DND-41 (cell line): ENCODE measurements around the gene AKAP13.

Experiments used
- ATAC-seq: fragments of 200-7000 bp; cut with Tn5 transposase; 3 replicates; pipeline ENCODE4 v1.9.1; 2021; ENCODE audit warnings: low read depth; ENCODE audit not compliant: insufficient read depth
- DNase-seq: peaks from one replicate; pipeline ENCODE4 v3.0.0-alpha.2; 2020
- H2AFZ ChIP-seq: 2 replicates; pipeline ENCODE4 v1.6.0; 2012; ENCODE audit warnings: low read depth, low read length
- H3K27ac ChIP-seq: 2 replicates; pipeline ENCODE4 v1.5.1; 2012; ENCODE audit warnings: low read length, inconsistent platforms
- H3K27me3 ChIP-seq: fragments of 200-600 bp; sonication (generic); 2 replicates; pipeline ENCODE4 v1.6.0; 2012; ENCODE audit warnings: low read length, mild to moderate bottlenecking, inconsistent platforms; ENCODE audit not compliant: insufficient read depth, poor library complexity
- H3K36me3 ChIP-seq: 2 replicates; pipeline ENCODE4 v1.5.1; 2012; ENCODE audit warnings: low read length, inconsistent platforms; ENCODE audit not compliant: insufficient read depth
- H3K4me1 ChIP-seq: 2 replicates; pipeline ENCODE4 v1.5.1; 2012; ENCODE audit warnings: mild to moderate bottlenecking, low read length; ENCODE audit not compliant: insufficient read depth
- H3K4me2 ChIP-seq: 2 replicates; pipeline ENCODE4 v1.6.0; 2012; ENCODE audit warnings: mild to moderate bottlenecking, moderate library complexity, low read length, inconsistent platforms; ENCODE audit not compliant: insufficient read depth
- H3K4me3 ChIP-seq, 2 experiments: fragments of 200-600 bp in 1 of 2; shearing (Covaris generic) in 1 of 2; 2 replicates each; pipeline ENCODE4 v1.5.1; 2012 to 2016; ENCODE audit warnings: inconsistent platforms in 2 of 2, low read length in 2 of 2, mild to moderate bottlenecking in 2 of 2, low read depth in 1 of 2, moderate library complexity in 1 of 2
- H3K79me2 ChIP-seq: 2 replicates; pipeline ENCODE4 v1.6.0; 2012; ENCODE audit warnings: low read length, inconsistent platforms; ENCODE audit not compliant: insufficient read depth
- H3K9ac ChIP-seq: 2 replicates; pipeline ENCODE4 v1.6.0; 2012; ENCODE audit warnings: low read depth, mild to moderate bottlenecking, inconsistent platforms, low read length, moderate library complexity
- H3K9me3 ChIP-seq: 2 replicates; pipeline ENCODE4 v1.5.1; 2012; ENCODE audit warnings: low read length, moderate library complexity, mild to moderate bottlenecking, inconsistent platforms; ENCODE audit not compliant: insufficient read depth, severe bottlenecking
- H4K20me1 ChIP-seq: 2 replicates; pipeline ENCODE4 v1.6.0; 2012; ENCODE audit warnings: low read length; ENCODE audit not compliant: insufficient read depth
- EZH2 ChIP-seq: IDR thresholded peaks from 3 replicates; pipeline ENCODE4 v1.6.1; 2012; ENCODE audit warnings: borderline replicate concordance, low read depth, mild to moderate bottlenecking, moderate library complexity, low read length, inconsistent platforms; ENCODE audit not compliant: severe bottlenecking
- TF ChIP-seq, protein P1 (sequence below): IDR thresholded peaks from 2 replicates; pipeline ENCODE4 v1.5.1; 2012; ENCODE audit warnings: borderline replicate concordance, low read length, moderate library complexity, mild to moderate bottlenecking; ENCODE audit not compliant: poor library complexity, severe bottlenecking; ENCODE audit errors: extremely low read depth

The AKAP13 gene

DNA sequence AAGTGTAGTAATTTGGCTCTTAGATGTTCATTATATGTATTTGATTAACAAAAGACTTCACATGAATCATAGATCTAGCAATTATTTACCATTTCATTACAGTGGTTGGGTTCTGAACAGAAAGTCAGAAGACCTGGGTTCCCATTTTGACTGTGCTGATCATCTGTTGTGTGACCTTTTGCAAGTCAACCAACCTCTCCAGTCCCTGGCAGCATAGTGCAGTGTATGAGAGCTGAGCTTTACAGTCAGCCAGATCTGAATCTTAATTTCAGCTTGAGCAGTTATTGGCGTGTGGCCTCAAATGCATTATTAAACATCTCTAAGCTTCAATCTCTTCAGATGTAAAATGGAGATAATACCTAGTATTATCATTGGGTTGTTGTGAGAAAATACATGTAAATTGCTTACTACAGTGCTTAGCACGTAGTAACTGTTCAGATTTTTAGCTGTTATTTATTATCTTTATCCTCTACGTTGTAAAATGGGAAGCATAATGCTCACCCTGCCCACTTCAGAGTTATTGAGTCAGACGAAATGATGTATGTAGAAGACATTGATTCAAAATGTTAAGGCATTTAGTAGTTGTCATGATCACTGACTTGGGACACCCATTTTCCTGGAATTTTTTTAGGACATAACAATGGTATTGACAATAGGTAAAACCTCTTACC is 310.3 kb downstream of the AKAP13 start:
- TF ChIP-seq EZH2, result no peak
- TF ChIP-seq, protein P1, sequence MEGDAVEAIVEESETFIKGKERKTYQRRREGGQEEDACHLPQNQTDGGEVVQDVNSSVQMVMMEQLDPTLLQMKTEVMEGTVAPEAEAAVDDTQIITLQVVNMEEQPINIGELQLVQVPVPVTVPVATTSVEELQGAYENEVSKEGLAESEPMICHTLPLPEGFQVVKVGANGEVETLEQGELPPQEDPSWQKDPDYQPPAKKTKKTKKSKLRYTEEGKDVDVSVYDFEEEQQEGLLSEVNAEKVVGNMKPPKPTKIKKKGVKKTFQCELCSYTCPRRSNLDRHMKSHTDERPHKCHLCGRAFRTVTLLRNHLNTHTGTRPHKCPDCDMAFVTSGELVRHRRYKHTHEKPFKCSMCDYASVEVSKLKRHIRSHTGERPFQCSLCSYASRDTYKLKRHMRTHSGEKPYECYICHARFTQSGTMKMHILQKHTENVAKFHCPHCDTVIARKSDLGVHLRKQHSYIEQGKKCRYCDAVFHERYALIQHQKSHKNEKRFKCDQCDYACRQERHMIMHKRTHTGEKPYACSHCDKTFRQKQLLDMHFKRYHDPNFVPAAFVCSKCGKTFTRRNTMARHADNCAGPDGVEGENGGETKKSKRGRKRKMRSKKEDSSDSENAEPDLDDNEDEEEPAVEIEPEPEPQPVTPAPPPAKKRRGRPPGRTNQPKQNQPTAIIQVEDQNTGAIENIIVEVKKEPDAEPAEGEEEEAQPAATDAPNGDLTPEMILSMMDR, result no peak
- peaks cover 31% of the 10 kb centered on the region for H3K36me3 ChIP-seq
- H3K27ac ChIP-seq, result peak overlapping the region; percentile 86
- peak overlapping the region; percentile 34 to 54; a peak in 3 of 4 replicates for H3K4me3 ChIP-seq
- peak overlapping the region; percentile 55 for H2AFZ ChIP-seq
- no peaks in the 10 kb centered on the region for H4K20me1 ChIP-seq
- H3K79me2 ChIP-seq, result peaks cover 28% of the 10 kb centered on the region
- peak overlapping the region; percentile 71 for H3K9ac ChIP-seq
- peaks cover 45% of the 10 kb centered on the region for H3K4me1 ChIP-seq
- ATAC-seq, result peak; percentile 47
- H3K9me3 ChIP-seq, result no peaks in the 10 kb centered on the region
- no peaks in the 10 kb centered on the region for H3K27me3 ChIP-seq
- H3K4me2 ChIP-seq, result peak overlapping the region; percentile 75
- DNase-seq, result peak; percentile 41

DNA sequence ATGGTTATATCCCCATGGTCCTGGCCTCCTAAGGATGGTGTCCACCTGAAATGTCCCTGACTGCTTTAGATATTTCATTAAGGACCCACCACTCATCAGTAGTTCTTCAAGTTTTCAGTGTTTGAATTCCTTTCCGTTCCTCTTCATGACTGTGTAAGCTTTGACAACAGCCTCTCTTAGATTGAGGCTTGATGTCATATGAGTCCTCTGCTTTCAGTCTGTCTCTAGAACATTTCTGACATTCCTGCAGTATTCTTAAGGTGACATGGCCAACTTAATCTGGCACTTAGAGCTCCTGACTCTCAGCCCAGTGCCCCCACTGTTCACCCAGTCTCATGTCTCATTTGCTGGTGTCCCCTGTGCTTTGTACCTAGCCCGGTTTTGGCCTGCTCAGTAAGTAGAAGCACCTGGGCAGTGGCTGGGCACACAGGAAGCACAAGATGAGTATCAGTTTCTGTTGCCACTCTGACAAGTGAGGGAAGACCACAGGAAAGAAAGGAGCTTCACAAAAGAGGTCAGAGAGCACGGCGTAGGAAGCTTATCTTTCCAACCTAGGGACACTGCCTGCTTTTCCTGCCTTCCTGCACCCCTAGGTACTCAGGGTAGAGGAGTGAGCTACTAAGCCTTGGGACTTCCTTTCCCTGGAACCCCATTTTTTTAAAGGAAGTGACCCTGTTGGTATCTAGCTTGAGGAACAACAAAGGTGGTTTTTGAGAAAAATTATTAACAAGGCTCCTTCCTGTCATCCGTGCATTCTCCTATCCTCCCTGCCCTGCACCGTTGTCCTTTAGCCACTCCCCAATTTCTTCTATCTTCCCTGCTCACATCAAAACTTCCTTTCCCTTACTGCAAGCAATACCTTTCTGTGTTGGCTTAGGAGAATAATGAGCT is 311.2 kb downstream of the AKAP13 start:
- Histone ChIP-seq H3K79me2 (peaks cover 33% of the 10 kb centered on the region), H4K20me1 (no peaks in the 10 kb centered on the region), H3K27ac (peak overlapping the region; percentile 86)

DNA sequence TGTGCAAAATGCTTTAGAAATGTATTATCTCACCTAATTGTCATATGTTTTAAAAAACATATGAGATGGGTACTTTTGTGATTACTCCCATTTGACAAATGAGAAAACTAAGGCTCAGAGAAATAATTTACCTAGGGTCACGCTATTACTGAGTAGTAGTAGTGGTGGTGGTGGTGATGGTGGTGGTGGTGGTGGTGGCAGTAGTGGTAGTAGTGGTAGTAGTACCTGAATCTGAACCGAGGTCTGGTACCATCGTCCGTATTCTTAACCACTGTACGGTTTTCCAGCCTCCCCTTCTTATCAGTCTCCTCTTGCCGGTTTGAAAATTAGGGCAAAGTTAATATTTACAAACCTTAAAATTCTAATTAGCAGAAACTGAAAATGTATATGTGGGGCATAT is 311.9 kb downstream of the AKAP13 start:
- H3K9ac ChIP-seq, result no peak overlapping the region
- H3K27me3 ChIP-seq, result no peaks in the 10 kb centered on the region
- DNase-seq (no peak), ATAC-seq (no peak)
- H3K4me3 ChIP-seq, result peak overlapping the region in 1 of 2 experiments; percentile 54; a peak in 1 of 4 replicates
- no peaks in the 10 kb centered on the region for H4K20me1 ChIP-seq
- no peak overlapping the region for H2AFZ ChIP-seq
- peaks cover 38% of the 10 kb centered on the region for H3K36me3 ChIP-seq
- H3K27ac ChIP-seq, result peak overlapping the region; percentile 86; the same call in 1 of the 2 replicates
- H3K79me2 ChIP-seq, result peaks cover 36% of the 10 kb centered on the region
- peak overlapping the region; percentile 75; the same call in 1 of the 2 replicates for H3K4me2 ChIP-seq
- peaks cover 45% of the 10 kb centered on the region for H3K4me1 ChIP-seq
- TF ChIP-seq, protein P1, result no peak
- TF ChIP-seq EZH2, result no peak
- no peaks in the 10 kb centered on the region for H3K9me3 ChIP-seq

More for the DNA sequence above, 311.2 kb downstream of the AKAP13 start:
- peak; percentile 31 for ATAC-seq
- Histone ChIP-seq H3K27me3 (no peaks in the 10 kb centered on the region), H2AFZ (peak overlapping the region; percentile 29; the same call in 1 of the 2 replicates), H3K9ac (peak overlapping the region; percentile 71), H3K4me2 (peak overlapping the region; percentile 75), H3K36me3 (peaks cover 38% of the 10 kb centered on the region), H3K9me3 (no peaks in the 10 kb centered on the region), H3K4me3 (peak overlapping the region in 1 of 2 experiments; percentile 54; a peak in 2 of 4 replicates), H3K4me1 (peaks cover 45% of the 10 kb centered on the region)
- TF ChIP-seq, protein P1, result no peak
- TF ChIP-seq EZH2, result no peak
- DNase-seq, result peak; percentile 48
